ENCODE measurements around the gene ZG16.

Gene ZG16

DNA sequence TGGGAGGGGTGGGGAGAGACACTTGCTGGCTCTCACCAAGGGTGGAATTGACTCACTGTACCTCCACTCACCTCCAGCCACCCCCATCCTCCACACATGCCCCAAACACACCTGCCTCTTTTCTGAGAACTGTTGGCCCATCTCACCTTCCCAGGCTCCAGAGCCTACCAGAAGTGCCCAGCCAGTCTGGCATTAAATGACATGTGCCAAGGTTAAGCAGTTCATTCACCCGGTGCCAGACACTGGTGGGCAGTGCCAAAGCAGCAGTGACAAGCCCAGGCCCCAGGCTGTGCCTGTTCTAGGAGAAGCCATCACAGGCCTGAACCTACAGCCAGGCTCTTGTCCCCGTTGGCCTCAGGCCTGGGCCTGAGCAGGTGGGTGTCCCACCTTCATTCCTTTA, 53.4 kb downstream of the ZG16 start:
- no peak for DNase-seq

Data from activated effector memory CD4-positive, alpha-beta T cell treated with Interleukin-2 at 50 U/mL for 16 hours (primary cell).